GM19468 (cell line): ENCODE data around the gene TBXA2R.

Experiments
- ATAC-seq: cut with Tn5 transposase; IDR thresholded peaks from one replicate; pipeline ENCODE4 v1.9.1; 2021; ENCODE audit warnings: mild to moderate bottlenecking, moderate library complexity, moderate number of reproducible peaks; ENCODE audit not compliant: unreplicated experiment; ENCODE audit errors: extremely low read depth

Gene TBXA2R

GRCh38 chr19:3620817-3621547, 14.3 kb upstream of the TBXA2R start:
- ATAC-seq = no peak

- no peak for ATAC-seq
These were observed 13.6 kb upstream of the TBXA2R start for GRCh38 chr19:3620145-3620816.

DNA sequence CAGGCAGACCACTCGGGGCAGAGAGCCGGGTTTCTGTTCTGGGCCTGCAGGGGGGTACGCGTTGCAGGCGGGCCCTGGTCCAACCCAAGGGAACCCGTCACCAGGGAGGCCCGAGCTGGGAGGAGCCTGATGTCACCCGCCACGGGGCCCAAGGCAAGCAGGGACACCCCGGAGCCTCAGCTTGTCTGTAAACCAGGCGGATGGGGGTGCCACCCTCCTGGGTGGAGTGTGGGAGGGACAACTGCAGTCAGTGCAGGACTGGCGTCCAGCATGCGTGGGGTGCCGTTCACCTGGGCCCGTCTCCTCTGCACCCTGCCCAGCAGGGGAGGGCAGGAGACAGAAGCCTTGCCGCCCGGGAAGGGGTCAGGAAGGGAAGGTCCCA, 12.9 kb upstream of the TBXA2R start:
- no peak for ATAC-seq

DNA sequence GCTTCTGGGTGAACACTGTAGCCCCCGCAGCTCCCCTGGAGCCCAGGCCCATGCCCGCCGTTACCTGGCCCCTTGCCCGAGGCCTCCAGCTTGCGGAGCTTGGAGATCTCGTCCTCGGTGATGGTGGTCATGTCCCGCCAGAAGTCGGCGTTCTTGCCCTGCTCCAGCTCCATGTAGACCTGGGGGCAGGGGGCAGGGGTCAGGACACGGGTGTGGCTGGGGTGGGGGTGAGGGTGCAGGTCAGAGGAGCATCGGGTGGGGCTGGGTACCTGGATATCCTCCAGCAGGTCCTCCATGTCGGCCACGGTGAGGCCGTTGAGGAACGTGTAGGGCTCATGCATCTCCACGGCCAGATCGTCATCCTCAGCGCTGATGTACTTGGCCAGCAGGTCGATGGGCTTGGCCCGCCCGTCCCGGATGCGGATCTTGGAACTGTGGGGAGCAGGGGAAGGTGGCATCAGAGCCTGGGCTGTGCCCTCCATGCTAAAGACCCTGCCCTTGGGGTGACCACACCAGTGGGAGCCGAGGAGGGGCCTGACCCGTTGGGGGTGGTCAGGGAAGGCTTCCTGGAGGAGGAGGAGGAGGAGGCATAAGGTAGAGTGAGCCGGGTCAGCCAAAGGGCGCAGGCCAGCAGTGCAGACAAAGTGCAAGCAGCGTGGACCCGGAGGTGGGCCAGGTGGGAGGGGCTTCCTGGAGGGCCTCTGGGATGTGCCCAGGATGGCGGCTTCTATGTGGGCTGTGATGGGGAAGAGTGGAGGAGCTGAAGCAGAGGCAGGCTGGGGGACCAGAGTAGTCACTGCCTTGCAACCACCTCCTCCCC, 12.3 kb upstream of the TBXA2R start:
- ATAC-seq = no peak

DNA sequence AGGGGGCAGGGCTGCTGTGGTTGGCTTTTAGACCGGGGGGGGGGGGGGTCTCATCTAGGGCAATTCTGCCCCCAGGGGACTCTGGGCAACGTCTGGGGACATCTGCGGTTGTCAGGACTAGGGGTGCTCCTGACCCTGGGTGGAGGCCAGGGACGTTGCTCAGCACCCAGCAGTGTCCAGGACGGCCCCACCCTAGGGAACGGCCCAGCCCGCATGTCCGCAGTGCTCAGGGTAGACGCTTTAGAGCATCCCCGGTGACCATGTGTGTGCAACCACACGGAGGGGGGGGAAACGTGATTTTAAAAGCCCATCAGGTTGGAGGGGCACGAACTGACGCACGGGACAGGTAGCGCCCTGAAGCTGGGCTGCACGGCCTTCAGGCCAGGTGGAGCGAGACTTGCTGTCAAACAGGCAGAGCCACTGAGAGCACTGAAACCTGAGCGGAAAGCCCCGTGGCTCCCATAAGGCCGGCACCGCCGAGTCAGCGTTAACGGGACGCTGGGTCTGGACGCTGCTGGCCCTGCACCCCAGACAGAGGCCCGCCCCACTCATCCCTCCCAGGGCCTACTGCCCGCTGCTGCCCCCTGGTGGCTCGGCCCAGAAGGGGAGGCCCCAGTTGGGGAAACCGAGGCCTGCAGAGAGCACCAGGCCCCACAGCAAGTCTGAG, 11.6 kb upstream of the TBXA2R start:
- peak; percentile 5 for ATAC-seq

DNA sequence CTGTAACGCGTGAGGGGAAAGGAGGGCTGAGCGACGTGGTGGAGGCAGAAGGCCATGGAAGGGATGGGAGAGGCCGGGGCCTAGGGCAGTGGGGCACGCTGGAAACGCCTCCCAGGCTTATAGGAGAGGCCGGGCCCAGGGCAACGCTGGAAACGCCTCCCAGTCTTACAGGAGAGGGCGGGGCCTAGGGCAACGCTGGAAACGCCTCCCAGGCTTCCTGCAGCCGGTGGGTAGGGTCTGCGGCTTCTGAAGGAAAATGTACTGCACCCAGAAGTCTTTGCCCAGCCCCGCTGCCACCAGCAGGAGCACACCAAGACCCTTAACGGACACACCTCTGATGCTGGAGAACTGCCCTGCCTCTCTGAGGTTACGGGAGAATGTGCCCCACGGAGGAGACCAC, 10.8 kb upstream of the TBXA2R start:
- ATAC-seq = no peak

DNA sequence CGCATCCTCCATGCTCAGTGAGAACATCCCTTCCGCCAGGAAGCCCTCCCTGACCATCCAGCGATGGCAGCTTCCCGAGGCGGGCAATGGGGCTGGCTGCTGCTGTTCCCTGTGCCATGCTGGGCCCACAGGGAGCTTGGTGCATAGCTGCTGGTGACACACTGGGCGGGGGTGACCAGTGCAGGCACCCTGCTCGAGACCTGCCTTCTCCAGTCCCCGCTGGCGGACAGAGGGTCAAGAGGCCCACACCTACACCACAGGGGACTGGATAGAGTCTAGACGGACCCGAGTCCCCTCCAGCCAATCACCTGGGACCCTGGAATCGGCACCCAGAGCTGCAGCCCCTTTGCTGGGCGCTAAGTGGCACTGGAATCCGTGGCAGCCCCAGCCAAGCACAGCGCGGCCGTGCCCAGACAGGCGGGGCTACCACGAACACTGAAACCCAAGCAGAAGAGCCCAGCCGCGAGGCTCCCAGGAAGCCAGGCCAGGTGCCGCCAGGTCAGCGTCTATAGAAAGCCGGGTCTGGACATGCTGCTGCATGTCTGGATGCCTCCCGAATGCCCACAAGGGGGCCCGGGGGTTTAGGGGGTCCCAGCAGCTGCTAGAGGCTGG, 9.0 kb upstream of the TBXA2R start:
- ATAC-seq = no peak

- ATAC-seq = no peak
These were observed 8.3 kb upstream of the TBXA2R start for GRCh38 chr19:3614858-3615505.

- ATAC-seq = no peak
These were observed 7.4 kb upstream of the TBXA2R start for GRCh38 chr19:3613818-3614661.

- no peak for ATAC-seq
These were observed 6.4 kb upstream of the TBXA2R start for GRCh38 chr19:3612901-3613741.

- ATAC-seq = no peak
These were observed 5.7 kb upstream of the TBXA2R start for GRCh38 chr19:3612330-3612729.

GRCh38 chr19:3611841-3612240, 5.2 kb upstream of the TBXA2R start:
- ATAC-seq = no peak

DNA sequence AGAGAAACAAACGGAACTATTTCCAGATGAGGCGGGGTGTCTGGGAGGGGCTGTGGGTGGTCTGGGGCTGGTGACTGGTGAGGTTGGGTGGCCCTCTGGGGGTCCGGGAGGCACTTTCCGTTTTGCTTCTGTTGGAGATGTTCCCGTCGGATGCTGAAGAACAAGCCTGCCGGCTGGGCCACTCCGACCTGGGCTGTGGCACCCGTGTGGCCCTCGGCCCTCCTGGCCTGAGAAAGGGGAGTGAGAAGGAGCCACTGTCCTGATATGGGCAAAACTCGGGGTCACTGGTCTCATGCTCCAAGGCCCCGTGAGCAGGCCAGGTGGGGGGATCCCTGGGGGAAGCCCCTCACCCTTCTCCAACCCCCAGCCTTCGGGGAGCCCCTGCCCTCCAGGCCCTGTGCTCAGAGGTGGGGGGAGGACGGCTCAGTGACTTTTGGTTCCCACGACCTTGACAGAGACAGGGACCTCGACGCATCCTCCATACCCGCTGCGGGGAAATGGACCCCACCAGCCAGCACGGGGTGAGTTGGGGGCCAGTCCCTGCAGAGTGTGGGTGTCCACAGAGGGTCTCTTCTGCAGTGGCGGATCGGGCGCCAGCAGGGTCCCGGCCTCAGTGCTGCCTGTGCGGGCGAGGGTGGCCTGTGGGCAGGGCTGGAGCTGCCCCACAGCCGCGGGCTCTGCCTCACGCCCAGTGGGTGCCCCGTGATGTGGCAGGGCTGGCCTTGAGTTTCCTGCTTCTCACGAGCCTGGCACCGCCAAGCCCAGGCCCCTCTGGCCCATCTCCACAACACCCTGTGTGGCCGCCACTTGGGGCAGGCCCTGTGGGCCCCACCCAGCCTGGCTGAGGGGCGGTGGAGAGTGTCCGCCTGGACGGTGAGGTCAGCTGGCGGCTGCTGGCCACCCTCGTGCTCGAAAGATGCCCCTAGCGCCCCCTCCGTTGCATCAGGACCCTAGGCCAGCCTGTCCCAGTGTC, 4.4 kb upstream of the TBXA2R start:
- no peak for ATAC-seq

- ATAC-seq = no peak
These were observed 3.4 kb upstream of the TBXA2R start for GRCh38 chr19:3609779-3610719.

DNA sequence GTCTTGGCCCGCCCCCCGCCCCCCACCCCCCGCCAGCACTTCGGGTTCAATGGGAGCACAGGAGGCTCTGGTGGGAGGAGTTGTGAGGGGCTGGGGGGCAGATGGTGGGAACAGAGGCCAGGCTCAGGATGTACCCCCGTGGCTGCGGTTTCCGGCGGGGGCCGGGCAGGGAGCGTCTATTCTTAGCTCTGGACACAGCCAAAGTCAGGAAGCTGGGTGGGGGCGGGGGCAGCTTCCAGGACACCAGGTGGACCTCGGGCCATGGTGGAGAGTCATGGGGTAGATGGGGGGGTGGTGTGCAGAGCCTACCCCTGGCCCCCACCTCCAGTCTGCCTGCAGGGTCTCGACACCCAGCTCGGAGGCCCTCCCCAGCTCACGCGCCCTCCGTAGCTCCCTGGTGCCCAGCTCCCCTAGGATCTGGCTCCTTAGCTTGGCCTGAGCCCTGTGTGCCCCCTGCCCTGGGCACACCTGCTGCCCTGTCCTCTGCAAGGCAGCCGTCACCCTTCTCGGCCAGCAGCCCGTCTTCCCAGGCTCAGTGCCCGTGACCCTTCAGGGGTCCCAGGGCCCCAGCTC, 2.2 kb upstream of the TBXA2R start:
- no peak for ATAC-seq
